GM19193 (cell line): ENCODE data around the gene PLBD2.

Source experiments
- POLR2A ChIP-seq: IDR thresholded peaks from 4 replicates; pipeline ENCODE4 v1.6.1; 2011; ENCODE audit not compliant: insufficient read depth, insufficient read length; ENCODE audit errors: extremely low read depth

Gene PLBD2

DNA sequence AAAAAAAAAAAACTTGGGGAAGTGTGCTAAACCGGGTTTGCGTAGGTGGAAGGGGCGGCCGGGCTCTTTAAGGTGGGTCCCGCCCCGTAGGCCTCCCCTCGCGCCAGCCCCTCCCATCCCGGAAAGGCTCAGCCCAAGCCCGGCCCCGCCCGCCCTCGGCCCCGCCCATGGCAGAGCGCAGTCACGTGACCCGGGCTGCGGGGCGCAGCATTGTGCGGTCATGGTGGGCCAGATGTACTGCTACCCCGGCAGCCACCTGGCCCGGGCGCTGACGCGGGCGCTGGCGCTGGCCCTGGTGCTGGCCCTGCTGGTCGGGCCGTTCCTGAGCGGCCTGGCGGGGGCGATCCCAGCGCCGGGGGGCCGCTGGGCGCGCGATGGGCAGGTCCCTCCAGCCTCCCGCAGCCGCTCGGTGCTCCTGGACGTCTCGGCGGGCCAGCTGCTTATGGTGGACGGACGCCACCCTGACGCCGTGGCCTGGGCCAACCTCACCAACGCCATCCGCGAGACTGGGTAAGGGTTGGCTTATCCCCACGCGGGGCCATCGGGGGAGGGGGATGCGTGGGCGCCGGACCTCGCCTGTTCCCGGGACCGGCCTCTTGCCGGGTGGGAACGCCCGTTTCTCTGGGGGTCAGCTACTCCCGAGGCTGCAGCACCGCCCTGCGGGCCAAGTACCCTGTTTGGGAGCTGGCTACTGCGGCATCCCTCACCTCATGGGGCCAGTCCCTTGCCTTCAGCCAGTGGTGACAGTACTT is at the start of gene PLBD2:
Gene PLBD2, plus strand, starts transcription at position 207 of the 752 bp plus-strand sequence. Its CDS starts 14 bp downstream, at position 221.
- peak; percentile 67 for TF ChIP-seq POLR2A

GRCh38 chr12:113310489-113310888 is 47.9 kb upstream of the PLBD2 start:
- TF ChIP-seq POLR2A: no peak

DNA sequence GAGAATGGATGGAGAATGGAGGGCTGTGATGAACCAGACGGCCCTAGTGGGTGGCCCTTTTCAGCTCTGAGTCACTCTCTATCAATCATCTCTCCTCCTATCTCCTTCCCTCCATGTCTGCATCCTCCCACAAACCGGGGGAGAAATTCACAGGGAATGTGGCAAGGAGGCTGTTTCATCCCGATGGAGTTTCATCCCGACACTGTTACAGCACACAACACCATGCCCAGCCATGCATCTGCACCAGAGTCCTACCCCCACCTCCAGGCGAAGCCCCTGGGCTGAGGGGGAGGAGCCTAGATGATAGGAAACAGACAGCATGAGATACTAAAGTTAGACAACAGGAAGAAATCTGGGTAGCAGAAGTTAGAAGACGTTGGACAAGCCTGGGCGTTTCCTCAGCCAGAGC is 44.3 kb upstream of the PLBD2 start:
- TF ChIP-seq POLR2A: no peak

DNA sequence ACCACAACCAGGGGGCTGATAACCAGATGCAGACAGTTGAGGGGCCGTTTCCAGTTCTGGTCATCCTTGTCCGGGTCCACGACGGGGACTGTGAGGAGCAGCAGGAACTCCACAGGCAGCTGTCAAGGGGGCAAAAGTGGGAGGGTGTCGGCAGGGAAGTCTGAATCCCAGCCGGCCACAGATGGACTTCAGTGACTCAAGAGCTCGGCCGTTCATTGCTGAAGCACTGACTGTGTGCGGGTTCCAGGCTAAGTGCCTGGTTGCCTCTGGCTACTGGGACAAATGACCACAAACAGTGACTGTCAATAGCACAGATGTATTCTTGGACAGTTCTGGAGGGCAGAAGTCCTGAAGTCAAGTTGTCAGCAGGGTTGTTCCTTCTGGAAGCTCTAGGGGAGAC is 43.0 kb upstream of the PLBD2 start:
- TF ChIP-seq POLR2A: no peak

DNA sequence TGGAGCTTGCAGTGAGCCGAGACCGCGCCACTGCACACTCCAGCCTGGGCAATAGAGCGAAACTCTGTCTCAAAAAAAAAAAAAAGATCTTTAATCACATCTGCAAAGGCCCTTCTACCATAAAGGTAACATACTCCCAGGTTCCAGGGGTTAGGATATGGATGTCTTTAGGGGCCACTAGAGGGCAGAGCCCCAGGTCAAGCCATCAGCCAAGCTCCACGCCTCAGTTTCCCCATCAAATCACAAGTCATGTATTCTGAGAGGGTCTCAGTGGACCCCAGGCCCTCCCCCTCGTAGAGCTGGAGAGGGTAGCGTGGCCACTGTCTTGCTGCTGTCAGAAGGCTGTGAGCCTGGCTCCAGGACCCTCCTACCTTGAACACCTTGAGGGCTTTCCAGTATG is 42.2 kb upstream of the PLBD2 start:
- no peak for TF ChIP-seq POLR2A

DNA sequence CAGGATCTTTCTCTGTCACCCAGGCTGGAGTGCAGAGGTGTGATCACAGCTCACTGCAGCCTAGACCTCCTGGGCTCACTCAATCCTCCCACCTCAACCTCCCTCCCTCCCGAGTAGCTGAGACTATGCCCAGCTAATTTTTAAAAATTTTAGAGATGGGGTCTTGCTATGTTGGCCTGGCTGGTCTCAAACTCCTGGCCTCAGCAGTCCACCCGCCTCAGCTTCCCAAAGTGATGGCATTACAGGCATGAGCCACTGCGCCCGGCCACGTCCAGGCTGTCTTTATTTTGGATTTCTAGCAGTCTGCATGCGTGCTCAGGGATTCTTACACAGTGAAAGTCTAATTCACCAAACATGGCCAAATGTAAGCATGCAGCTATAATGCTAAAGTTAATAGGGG is 41.3 kb upstream of the PLBD2 start:
- TF ChIP-seq POLR2A: no peak

DNA sequence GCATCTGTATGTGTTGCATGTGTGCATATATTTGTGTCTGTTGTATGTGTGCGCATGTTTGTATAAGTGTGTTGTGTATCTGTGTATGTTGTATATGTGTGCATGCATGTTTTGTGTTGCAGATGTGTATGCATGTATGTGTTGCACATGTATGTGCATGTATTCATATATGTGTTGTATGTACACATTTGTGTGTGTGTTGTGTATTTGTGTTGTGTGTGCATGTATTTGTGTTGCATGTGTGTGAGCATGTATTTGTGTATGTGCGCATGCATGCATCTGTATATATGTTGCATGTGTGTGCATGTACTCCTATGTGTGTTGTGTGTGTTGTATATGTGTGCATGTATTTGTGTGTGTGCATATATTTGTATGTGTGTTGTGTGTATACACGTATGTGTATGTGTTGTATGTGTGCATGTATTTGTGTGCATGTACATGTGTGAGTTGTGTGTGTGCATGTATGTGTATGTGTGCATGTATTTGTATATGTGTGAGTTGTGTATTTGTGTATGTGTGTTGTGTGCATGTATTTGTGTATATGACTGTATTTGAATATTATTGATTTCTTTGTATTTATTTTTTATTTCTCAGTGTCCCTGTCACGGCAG is 40.2 kb upstream of the PLBD2 start:
- TF ChIP-seq POLR2A: no peak

DNA sequence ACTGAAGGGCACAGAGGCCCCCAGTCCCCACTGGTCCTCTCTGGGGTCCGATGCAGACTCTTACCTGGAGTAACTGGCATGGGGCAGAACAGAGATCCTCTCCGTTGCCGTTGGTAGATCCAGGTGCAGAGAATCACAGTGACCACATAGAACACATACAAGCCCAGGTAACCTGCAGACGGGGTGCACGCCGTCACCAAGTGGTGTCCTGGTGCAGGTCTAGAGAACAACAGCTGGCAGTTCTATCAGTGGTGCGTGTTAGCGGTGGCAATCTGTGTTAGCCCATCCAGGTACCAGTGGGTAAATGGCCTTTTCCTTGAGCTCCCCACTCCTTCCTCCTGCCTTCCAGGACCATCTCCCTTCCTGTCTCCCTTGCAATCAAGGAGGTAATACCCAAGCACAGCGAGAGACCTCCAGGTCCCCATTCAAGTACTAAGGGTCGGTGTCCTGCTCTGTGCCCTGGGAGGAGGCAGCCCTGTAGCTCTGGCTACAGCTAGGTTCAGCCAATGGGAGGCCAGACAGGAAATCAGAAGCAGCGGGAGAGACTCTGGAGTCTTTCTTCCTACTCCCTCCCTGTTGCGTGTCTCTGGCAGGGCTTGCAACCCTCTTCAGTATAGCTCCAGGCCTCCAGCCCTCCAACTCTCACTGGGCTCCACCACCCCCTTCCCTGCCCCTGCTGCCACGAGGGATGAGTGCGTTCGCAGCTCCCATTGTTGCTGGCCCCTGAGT is 39.3 kb upstream of the PLBD2 start:
- no peak for TF ChIP-seq POLR2A

GRCh38 chr12:113320401-113320800 is 38.0 kb upstream of the PLBD2 start:
- TF ChIP-seq POLR2A: no peak

- TF ChIP-seq POLR2A: no peak
Observed at GRCh38 chr12:113322343-113322742, 36.0 kb upstream of the PLBD2 start.

GRCh38 chr12:113325916-113326315 is 32.5 kb upstream of the PLBD2 start:
- TF ChIP-seq POLR2A: no peak

DNA sequence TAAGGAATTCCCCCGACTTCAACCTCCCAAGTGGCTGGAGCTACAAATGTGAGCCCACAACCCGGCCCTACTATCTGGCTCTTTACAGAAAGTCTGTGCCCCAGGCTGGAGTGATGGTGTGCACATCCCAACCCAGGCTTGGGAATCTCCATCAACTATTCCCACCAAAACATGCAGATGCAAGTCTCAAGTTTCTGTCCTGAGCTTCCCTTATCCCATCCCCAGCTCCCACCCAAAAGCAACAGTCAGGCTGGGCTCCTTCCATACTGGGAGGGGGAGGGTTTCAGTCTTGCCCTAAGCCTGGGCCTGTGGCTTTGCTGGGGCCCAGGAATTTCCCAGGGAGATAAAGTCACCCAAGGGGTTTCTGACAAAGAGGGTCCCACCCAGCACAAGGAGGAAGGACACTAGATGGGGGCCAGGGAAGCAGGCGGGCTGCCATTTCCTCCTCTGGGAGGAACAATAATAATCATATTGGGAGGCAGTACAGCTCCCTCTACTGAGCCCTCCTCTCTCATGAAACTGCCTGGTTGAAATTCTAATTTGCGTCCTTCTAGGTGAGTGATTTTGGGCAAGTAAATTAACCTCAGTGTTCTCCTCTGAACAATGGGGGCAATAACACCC is 31.5 kb upstream of the PLBD2 start:
- no peak for TF ChIP-seq POLR2A

DNA sequence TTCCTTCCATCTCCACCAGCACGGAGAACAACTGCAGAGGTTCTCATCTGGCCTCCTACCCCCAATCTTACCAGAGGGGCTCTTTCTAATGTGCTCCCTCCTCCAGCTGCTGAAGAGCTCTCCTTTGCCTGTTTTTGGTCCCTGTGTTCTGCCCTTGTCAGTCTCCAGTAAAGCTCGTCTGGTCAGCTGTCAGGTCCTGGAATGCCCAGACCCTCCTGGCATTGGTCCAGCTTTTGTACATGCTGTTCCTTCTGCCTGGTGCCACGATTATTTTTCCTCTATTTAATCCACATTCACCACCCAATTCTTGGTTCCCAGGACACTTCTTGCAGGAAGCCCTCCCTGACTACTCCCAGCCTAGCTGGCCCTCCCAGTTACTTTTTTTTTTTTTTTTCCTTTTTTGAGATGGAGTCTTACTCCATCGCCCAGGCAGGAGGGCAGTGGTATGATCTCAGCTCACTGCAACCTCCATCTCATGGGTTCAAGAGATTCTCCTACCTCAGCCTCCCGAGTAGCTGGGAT is 30.0 kb upstream of the PLBD2 start:
- no peak for TF ChIP-seq POLR2A

GRCh38 chr12:113329022-113329790 is 29.2 kb upstream of the PLBD2 start:
- no peak for TF ChIP-seq POLR2A
